ENCODE results near the gene CCDC154. TPM values are rescaled to one million over a fixed set of nuclear protein-coding genes. Genes with fewer than 3 reads are reported as not detected.

CCDC154 gene
- total and polyA plus RNA-seq, 9 of the 15 experiments (the other 6 are each of a cell fraction or from before 2014, with no cell fraction given) = 0.15 to 1.4 (median 0.20) TPM; not detected in 5

DNA sequence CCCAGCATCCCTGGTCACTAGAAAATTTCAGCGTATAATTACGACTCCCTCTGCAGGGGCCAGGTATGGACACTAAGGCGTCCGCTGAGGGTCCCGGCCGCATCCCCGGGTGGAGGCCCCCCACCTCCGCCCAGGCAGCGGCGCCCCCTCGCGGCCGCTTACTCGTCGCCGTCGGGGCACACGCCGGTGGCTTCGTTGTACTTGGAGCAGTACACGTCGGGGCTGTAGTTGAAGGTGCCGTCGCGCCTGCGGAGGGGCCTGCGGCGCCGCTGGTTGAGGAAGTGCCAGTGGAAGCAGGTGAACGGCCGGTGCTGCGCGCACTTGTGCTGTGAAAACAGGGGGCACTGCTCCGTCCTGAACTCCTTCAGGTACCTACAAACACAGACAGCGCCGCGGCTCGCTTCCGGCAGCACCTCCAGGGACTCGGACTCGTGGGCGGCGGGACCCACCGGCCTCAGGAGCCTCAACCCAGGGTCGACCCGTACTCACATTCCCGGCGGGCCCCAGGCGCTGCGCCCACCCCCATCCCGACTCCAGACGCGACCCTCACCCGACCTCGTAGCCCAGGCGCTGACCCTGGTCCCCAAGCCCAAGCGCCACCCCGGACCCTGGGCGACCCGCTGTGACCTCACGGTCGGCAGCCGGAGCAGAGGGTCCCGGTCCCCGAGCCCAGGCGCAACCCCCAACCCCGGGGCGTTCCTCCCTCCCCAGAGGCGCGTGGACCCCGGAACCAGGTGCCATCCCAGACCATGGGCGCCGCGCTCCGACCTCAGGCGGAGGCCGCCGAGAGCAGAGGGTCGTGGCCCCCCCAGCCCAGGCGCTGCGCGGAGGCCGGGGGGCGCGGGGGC is 30.4 kb downstream of the CCDC154 start (continued):
- peak; percentile 41; the same call in 1 of the 2 replicates for TF ChIP-seq ZBTB40 (IDR thresholded peaks at IDR 0.05)
- no peak for TF ChIP-seq ZBTB40 (CRISPR knock-in tag; IDR thresholded peaks at IDR 0.05)
- no peak for TF ChIP-seq ZNF318 (IDR thresholded peaks at IDR 0.05; ENCODE audit: borderline replicate concordance in 1 of 2, low read depth in 1 of 2)
- no peak for TF ChIP-seq ZKSCAN3 (CRISPR knock-in tag; IDR thresholded peaks at IDR 0.05)
- peak; percentile 97 for TF ChIP-seq NFIC (IDR thresholded peaks at IDR 0.05)
